Raji (cell line): ENCODE results near the gene DLG2.

Source experiments
- POLR2A ChIP-seq: IDR thresholded peaks from 2 replicates; pipeline ENCODE4 v1.6.1; 2011; ENCODE audit warnings: low read depth, low read length, control low read depth; ENCODE audit not compliant: insufficient read depth

Gene DLG2

GRCh38 chr11:84865257-84865656, 761.9 kb downstream of the DLG2 start:
- no peak for TF ChIP-seq POLR2A

GRCh38 chr11:84857746-84858145, 769.4 kb downstream of the DLG2 start:
- no peak for TF ChIP-seq POLR2A

GRCh38 chr11:84855508-84856245, 771.5 kb downstream of the DLG2 start:
- no peak for TF ChIP-seq POLR2A

- TF ChIP-seq POLR2A = no peak
Observed at GRCh38 chr11:84854498-84854880, 772.7 kb downstream of the DLG2 start.

- no peak for TF ChIP-seq POLR2A
Observed at GRCh38 chr11:84853841-84854497, 773.2 kb downstream of the DLG2 start.

DNA sequence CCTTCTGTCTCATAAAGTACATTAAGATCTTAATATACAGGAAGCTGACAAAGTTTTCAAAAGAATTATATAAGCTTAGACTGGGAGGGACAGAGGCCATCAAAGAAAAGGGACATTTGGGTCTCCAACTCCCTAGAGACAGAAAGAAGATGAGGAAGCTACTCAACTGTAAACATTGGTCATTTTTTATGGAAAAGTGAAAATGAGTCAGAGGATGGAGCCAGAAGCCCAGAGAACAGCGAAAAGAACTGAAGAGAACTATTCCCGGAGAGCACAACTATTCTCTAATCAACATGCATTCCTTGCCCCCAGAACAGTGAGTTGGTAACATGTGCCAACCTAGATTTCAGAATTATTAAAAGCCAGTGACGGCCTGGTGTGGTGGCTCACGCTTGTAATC, 779.3 kb downstream of the DLG2 start:
- no peak for TF ChIP-seq POLR2A

DNA sequence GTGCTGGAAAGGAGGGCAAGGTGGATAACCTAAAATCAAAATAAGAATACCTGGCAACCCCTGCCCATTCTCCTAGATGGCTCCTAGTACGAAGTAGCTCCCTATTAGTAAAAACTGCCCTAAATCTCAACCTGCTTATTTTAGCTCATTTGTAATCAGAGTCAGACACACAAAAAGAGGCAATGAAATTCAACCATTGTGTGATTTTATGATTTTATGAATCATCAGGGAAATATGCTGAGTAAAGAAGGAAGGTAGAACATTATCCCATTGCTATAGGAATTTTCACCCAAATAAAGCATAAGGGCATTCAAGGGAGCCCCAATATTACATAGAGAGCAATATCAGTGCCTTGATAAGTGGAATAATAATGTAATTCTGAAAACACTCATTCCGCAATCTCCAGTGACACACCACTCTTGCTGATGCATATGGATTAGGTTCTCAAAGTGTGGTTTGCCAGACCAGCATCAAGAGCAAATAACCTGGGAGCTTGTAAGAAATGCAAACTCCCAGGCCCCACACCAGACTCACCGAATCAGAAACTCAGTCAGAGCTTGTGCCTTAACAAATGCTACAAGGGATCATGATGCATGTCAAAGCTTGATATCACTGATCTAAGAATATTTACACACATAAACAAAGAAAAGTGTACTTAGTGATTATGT, 789.6 kb downstream of the DLG2 start:
- TF ChIP-seq POLR2A = no peak

GRCh38 chr11:84836371-84836770, 790.8 kb downstream of the DLG2 start:
- TF ChIP-seq POLR2A = no peak

GRCh38 chr11:84833488-84834088, 793.6 kb downstream of the DLG2 start:
- TF ChIP-seq POLR2A = no peak

- TF ChIP-seq POLR2A = no peak
Observed at GRCh38 chr11:84830372-84830771, 796.8 kb downstream of the DLG2 start.

DNA sequence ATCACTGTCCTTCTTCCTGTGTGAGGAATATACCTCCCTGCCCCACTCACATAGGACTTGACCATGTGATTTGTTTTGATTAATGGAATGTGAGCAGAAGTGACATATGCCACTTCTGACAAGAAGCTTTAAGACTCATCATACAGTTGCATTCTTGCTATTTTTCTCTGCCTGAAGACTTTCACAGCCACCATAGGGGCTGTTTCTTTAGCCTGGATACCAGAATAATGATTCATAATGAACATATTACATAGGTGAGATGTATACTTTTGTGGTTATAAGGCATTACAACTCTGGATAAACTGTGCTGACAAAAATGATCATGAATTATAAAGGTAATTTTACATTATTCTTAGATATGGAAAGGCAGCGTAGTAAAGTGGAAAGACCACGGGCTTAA, 798.0 kb downstream of the DLG2 start:
- TF ChIP-seq POLR2A = no peak

- TF ChIP-seq POLR2A = no peak
Observed at GRCh38 chr11:84828616-84829015, 798.5 kb downstream of the DLG2 start.

DNA sequence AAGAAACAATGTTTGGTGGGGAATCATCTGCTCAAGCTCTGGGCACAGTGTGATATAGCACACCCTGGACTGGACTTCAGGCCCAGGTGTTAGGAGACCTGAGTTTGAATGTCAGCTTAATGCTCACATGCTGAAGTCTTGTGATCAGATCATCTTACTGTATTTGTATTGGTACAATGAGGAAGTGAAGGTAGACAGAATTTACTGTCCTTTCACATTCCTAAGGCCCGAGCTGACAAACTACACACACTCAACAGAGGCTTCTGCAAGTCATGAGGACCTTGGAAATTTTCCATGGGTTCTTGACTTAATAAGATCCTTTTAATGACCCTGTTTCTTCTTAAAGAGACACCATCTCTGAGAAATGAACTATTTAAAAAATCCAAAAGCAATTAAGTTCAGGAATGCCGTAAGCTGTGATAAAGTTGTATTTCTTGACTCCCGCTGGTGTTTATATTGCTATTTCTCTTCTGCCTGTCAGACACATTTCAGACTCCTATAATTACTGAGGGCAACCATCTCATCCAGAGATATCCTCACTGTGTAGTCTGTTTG, 802.0 kb downstream of the DLG2 start:
- no peak for TF ChIP-seq POLR2A

GRCh38 chr11:84824624-84825023, 802.5 kb downstream of the DLG2 start:
- no peak for TF ChIP-seq POLR2A

GRCh38 chr11:84819537-84819936, 807.6 kb downstream of the DLG2 start:
- TF ChIP-seq POLR2A = no peak
